CD14-positive monocyte (primary cell): Measurements from ENCODE around the gene KCNN3. TPM values are rescaled to one million over a fixed set of nuclear protein-coding genes. Genes with fewer than 3 reads are reported as not detected.

Experiments
- DNase-seq, 3 donors: peaks; one replicate each; pipeline ENCODE4 v3.0.0-alpha.2; 2011 to 2022
- H2AFZ ChIP-seq: 2 replicates; pipeline ENCODE4 v1.6.0; 2012; ENCODE audit warnings: mild to moderate bottlenecking, low read depth, low read length, inconsistent platforms; ENCODE audit not compliant: insufficient read depth, poor library complexity, severe bottlenecking
- H3K27ac ChIP-seq, 2 donors: 1 replicate in 1 of 2; 2 replicates in 1 of 2; pipeline ENCODE4 v1.5.1; 2012 to 2013; ENCODE audit warnings: low read length in 2 of 2, control low read depth in 1 of 2, inconsistent platforms in 1 of 2, low read depth in 1 of 2, mild to moderate bottlenecking in 1 of 2
- H3K27me3 ChIP-seq, 2 donors: one replicate each; pipeline versions ENCODE4 v1.6.0 to v1.6.1; 2011 to 2013; ENCODE audit warnings: low read length in 2 of 2; ENCODE audit not compliant: control insufficient read depth in 2 of 2, insufficient read depth in 2 of 2
- H3K36me3 ChIP-seq, 2 donors: replicated peaks in 1 of 2; 1 replicate in 1 of 2; 2 replicates in 1 of 2; pipeline versions ENCODE4 v1.5.1 to v1.6.1; 2012 to 2013; ENCODE audit warnings: low read length in 2 of 2, control low read depth in 1 of 2, inconsistent platforms in 1 of 2, mild to moderate bottlenecking in 1 of 2; ENCODE audit not compliant: insufficient read depth in 2 of 2, control insufficient read depth in 1 of 2
- H3K4me1 ChIP-seq, 2 donors: 1 replicate in 1 of 2; 2 replicates in 1 of 2; pipeline versions ENCODE4 v1.5.1 to v1.6.1; 2012 to 2013; ENCODE audit warnings: low read length in 2 of 2, control low read depth in 1 of 2, inconsistent platforms in 1 of 2, mild to moderate bottlenecking in 1 of 2, moderate library complexity in 1 of 2; ENCODE audit not compliant: insufficient read depth in 2 of 2, control insufficient read depth in 1 of 2
- H3K4me2 ChIP-seq: replicated peaks from 2 replicates; pipeline ENCODE3; 2012; ENCODE audit warnings: low read length, moderate library complexity, mild to moderate bottlenecking; ENCODE audit not compliant: poor library complexity, severe bottlenecking; ENCODE audit errors: extremely low read depth
- H3K4me3 ChIP-seq, 3 experiments: fragments of 200-600 bp in 1 of 3; sonication (generic) in 1 of 3; replicated peaks in 1 of 3; 1 replicate in 2 of 3; 2 replicates in 1 of 3; pipeline ENCODE4 v1.5.1; 2011 to 2013; ENCODE audit warnings: low read length in 3 of 3, mild to moderate bottlenecking in 3 of 3, control low read depth in 2 of 3, low read depth in 2 of 3, inconsistent platforms in 1 of 3, moderate library complexity in 1 of 3
- H3K79me2 ChIP-seq: 2 replicates; pipeline ENCODE4 v1.6.0; 2012; ENCODE audit warnings: mild to moderate bottlenecking, control low read depth, inconsistent platforms, low read length, moderate library complexity; ENCODE audit not compliant: insufficient read depth
- H3K9ac ChIP-seq: 2 replicates; pipeline ENCODE4 v1.6.0; 2017; ENCODE audit warnings: low read length, mild to moderate bottlenecking; ENCODE audit not compliant: insufficient read depth, poor library complexity, severe bottlenecking
- H3K9me3 ChIP-seq, 2 donors: replicated peaks in 1 of 2; 1 replicate in 1 of 2; 2 replicates in 1 of 2; pipeline versions ENCODE4 v1.5.1 to v1.6.1; 2012 to 2013; ENCODE audit warnings: low read length in 2 of 2, control low read depth in 1 of 2; ENCODE audit not compliant: control insufficient read depth in 1 of 2, insufficient read depth in 1 of 2
- H4K20me1 ChIP-seq: 2 replicates; pipeline ENCODE4 v1.6.0; 2012; ENCODE audit warnings: mild to moderate bottlenecking, low read length, control low read depth, moderate library complexity; ENCODE audit not compliant: insufficient read depth
- H3K27ac Mint-ChIP-seq, 7 donors: one replicate each; pipeline ENCODE4 v1.8.0; 2020; ENCODE audit warnings: mild to moderate bottlenecking in 7 of 7, mixed read lengths in 7 of 7, moderate library complexity in 6 of 7, inconsistent platforms in 2 of 7
- H3K27me3 Mint-ChIP-seq, 3 donors: one replicate each; pipeline ENCODE4 v1.8.0; 2021 to 2022; ENCODE audit warnings: low read depth in 3 of 3, mild to moderate bottlenecking in 3 of 3, mixed read lengths in 3 of 3, moderate library complexity in 3 of 3, inconsistent platforms in 1 of 3
- H3K36me3 Mint-ChIP-seq, 2 donors: one replicate each; pipeline ENCODE4 v1.8.0; 2020; ENCODE audit warnings: mixed read lengths in 2 of 2, inconsistent platforms in 1 of 2, mild to moderate bottlenecking in 1 of 2
- H3K4me1 Mint-ChIP-seq: one replicate; pipeline ENCODE4 v1.8.0; 2020; ENCODE audit warnings: mild to moderate bottlenecking, mixed read lengths
- H3K4me3 Mint-ChIP-seq, 2 donors: one replicate each; pipeline ENCODE4 v1.8.0; 2020; ENCODE audit warnings: mild to moderate bottlenecking in 2 of 2, mixed read lengths in 2 of 2, moderate library complexity in 1 of 2
- H3K9me3 Mint-ChIP-seq, 7 donors: one replicate each; pipeline ENCODE4 v1.8.0; 2020 to 2022; ENCODE audit warnings: mixed read lengths in 7 of 7, mild to moderate bottlenecking in 6 of 7, moderate library complexity in 6 of 7, inconsistent platforms in 2 of 7
- CTCF ChIP-seq: fragments of 200-600 bp; IDR thresholded peaks from one replicate; pipeline ENCODE4 v1.8.0; 2022; ENCODE audit warnings: antibody characterized with exemption, mild to moderate bottlenecking
- WGBS: methylation state at CpG from one replicate; pipeline ENCODE4 v1.1.5; 2013; ENCODE audit warnings: missing lambda C conversion rate; ENCODE audit not compliant: insufficient coverage; 5-methylcytosine and 5-hydroxymethylcytosine counted together
- intact Hi-C, 2 donors: fragments of 100-400 bp; cut with micrococcal nuclease; formaldehyde crosslinking; loops; one replicate each; pipeline versions ENCODE4 v1.15.0 to v1.15.1; 2023
- polyA plus RNA-seq, 3 donors: library from polyadenylated mRNA; depleted of rRNA in 1 of 3; unstranded in 2 of 3; stranded (reverse) in 1 of 3; fragments of 300-500 nt in 2 of 3; fragments of >200 nt in 1 of 3; fragmentation: Illumina TruSeq in 2 of 3; gene quantifications; 1 replicate in 2 of 3; 2 replicates in 1 of 3; pipeline ENCODE4 v1.2.3, GENCODE V29; 2012 to 2021

The KCNN3 gene
- polyA plus RNA-seq, 3 donors = not detected

- no peak overlapping the region for H3K4me3 Mint-ChIP-seq
- H4K20me1 ChIP-seq = no peaks in the 10 kb centered on the region
- no peak overlapping the region for H3K27ac ChIP-seq
- H3K4me1 ChIP-seq = no peaks in the 10 kb centered on the region
- H3K9me3 ChIP-seq = no peaks in the 10 kb centered on the region
- H3K4me2 ChIP-seq = no peak overlapping the region
- no peaks in the 10 kb centered on the region for H3K4me1 Mint-ChIP-seq
- no peaks in the 10 kb centered on the region for H3K36me3 Mint-ChIP-seq
- WGBS = 88% methylated on average over 1 of the region's 2 CpGs
- no peak overlapping the region for H2AFZ ChIP-seq
- no peak overlapping the region for H3K27ac Mint-ChIP-seq
- H3K4me3 ChIP-seq = no peak overlapping the region
- no peak overlapping the region for H3K9ac ChIP-seq
- DNase-seq = no peak
- no peaks in the 10 kb centered on the region for H3K36me3 ChIP-seq
- no peaks in the 10 kb centered on the region for H3K79me2 ChIP-seq
- intact Hi-C loops = no loop called here
- peaks cover 0 to 1% (median 0%) of the 10 kb centered on the region in 7 donors for H3K9me3 Mint-ChIP-seq
- peaks cover 2 to 6% (median 4%) of the 10 kb centered on the region in 3 donors for H3K27me3 Mint-ChIP-seq
- H3K27me3 ChIP-seq = no peaks in the 10 kb centered on the region
- TF ChIP-seq CTCF = no peak
Measured at GRCh38 chr1:154773551-154773950, 96.5 kb downstream of the KCNN3 start.

GRCh38 chr1:154772606-154773506, 97.2 kb downstream of the KCNN3 start:
- no peaks in the 10 kb centered on the region for H3K4me1 Mint-ChIP-seq
- no peaks in the 10 kb centered on the region for H3K36me3 Mint-ChIP-seq
- Histone ChIP-seq H3K4me3 (no peak overlapping the region), H2AFZ (no peak overlapping the region), H3K4me2 (no peak overlapping the region), H4K20me1 (no peaks in the 10 kb centered on the region), H3K9ac (no peak overlapping the region), H3K27ac (no peak overlapping the region), H3K4me1 (no peaks in the 10 kb centered on the region), H3K9me3 (no peaks in the 10 kb centered on the region), H3K36me3 (no peaks in the 10 kb centered on the region), H3K27me3 (no peaks in the 10 kb centered on the region), H3K79me2 (no peaks in the 10 kb centered on the region)
- TF ChIP-seq CTCF = no peak
- H3K27ac Mint-ChIP-seq = no peak overlapping the region
- no peak for DNase-seq
- 96% methylated on average over 4 of the region's 17 CpGs for WGBS
- intact Hi-C loops = no loop called here
- H3K9me3 Mint-ChIP-seq = no peaks in the 10 kb centered on the region
- H3K4me3 Mint-ChIP-seq = no peak overlapping the region
- H3K27me3 Mint-ChIP-seq = peaks cover 2 to 6% (median 4%) of the 10 kb centered on the region in 3 donors
